Central memory CD4-positive, alpha-beta T cell (primary cell): ENCODE data around the gene CARTPT.

Experiments
- DNase-seq: peaks from one replicate; pipeline ENCODE4 v3.0.0; 2022

CARTPT gene

DNA sequence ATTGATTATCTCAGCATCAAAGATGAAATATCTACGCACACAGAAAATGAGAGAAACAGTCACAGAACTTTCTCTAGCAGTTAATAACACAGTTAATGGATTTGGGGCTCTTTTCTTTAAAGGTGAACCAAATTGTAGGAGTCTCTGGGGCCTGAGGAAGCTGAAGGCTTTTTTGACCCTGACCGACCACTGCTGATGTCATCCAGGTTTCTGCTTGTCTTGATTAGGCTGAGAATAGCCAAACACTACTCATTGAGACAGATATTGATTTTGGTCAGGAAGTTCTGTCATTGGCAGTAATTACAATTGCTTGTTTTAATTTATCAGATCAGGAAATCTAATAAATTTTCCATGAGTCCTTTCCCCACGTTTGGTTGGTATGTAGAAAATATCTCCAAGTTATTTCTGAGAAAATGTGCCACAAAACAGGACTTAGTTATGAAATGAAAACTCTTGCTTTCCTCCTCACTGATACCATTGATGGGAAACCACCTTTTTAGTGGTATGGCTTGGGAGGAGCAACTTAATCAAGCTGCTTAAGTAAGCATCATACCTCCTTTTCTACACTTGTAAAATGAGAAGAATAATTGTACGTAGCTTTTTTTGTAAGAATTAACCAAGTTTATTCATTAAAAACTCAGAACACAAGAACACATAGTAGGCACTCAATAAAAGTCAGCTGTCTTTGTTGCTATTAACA, 19.7 kb downstream of the CARTPT start:
- no peak for DNase-seq

DNA sequence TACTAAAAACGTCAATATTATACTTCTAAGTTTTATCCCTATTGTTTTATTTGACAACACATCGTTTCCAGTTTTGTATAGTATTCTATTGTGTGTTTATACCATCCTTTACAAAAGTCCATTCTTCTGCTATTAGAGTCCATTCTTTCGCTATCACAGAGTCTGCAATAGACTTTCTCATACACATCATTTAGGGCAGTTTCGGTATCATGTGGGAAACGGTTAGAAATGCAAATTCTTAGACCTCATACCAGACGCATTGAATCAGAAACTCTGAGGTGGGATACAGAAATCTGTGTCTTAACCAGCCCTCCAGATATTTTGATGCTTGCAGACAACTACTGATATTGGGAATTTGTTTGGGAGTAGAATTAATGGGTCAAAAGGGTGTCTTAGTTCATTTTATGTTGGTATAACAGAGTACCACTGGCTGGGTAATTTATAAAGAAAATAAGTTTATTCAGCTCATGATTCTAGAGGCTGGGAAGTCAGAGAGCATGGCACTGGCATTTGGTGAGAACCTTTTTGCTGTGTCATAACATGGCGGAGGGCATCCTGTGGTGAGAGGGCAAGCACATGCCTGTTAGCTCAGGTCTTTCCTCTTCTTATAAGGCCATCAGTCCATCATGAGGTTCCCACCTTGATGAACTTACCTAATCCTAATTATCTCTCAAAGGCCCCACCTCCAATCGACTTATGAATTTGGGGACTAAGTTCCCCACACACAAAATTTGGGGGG, 21.1 kb downstream of the CARTPT start:
- no peak for DNase-seq

DNA sequence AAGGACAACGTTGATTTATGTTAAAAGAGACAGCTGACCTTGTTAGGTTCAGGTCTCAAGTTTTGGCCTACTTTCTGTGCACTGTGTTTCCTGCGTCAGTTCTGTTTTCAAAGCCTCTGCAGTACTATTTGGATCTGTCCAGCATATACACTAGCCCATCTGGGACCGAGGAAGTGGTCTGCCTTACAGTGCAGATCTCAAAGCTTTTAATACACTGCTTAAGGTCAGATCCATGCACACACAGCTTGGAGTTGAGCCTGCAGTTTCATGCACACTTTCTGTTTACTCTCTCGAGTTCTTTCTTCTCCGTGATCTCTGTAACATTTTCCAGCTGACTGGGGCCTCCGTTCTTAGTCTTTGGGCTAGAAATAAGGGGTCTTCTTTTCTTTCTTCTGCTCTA, 24.1 kb downstream of the CARTPT start:
- DNase-seq, result no peak

DNA sequence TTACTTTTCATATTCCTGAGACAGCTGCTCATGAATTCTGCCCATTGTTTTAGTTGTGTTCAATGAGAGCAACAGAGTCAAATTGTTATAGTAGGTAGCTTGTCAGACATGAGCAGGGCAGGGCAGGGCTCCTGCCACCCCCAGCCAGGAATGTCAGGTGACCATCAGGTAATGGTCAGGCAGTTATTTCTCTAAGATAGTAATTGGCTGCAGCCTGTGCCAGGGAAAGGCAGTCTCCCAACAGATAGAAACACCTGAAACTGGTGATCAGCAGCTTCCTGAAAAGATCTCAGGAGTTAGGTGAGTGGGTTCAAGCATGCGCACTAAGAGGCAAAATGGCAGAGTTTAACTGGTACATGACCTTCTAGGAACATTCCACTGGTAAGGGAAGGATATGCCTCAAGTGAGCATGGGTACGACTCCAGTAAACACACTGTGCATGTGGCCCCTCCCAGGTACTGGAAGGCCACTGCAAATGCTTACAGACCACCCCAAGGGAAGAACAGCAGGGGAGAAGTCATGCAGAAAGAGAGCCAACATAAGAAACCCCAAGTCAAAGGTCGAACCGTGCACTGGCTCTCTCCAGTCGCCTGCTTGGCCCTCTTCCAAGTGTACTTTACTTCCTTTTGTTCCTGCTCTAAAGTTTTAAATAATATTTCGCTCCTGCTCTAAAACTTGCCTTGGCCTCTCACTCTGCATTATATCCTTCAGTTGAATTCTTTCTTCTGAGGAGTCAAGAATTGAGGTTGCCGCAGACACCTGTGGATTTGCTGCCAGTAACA, 25.1 kb downstream of the CARTPT start:
- DNase-seq, result no peak

DNA sequence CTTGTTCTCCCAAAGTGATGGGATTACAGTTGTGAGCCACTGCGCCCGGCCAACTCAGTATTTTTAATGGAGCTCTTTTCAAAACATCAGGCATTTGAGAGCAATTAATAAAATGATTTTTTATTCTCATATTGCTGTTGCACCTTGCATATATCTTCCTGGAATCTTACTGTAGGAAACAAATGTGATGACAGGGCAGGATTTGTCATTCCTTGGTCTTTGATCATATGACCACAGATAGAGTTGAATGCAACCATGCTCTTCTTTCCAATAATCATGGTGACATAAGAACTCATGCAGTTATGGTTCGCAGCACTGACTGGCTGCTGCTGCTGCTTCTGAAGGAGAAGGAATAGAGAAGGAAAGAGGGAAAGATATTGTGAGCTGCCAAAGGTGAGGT, 28.1 kb downstream of the CARTPT start:
- no peak for DNase-seq

DNA sequence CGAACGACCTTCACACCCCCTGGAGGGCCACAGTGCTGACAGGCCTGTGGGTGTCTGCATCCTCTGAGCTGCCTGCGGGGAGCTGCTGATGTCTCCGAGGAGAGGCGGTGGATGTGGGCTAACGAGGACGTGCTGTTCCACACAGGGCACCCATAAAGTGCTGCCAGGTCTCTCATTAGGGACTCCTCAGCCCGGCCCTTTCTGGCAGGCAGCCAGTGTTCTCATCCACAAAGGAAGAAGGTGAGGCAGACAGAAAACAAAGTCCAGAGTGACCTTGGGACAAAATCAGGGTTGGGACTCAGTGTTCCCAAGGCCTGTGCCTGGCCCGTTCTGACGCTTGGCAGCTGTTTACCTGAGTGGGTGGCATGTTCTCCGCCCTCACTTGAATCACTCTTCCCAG, 29.3 kb downstream of the CARTPT start:
- no peak for DNase-seq

DNA sequence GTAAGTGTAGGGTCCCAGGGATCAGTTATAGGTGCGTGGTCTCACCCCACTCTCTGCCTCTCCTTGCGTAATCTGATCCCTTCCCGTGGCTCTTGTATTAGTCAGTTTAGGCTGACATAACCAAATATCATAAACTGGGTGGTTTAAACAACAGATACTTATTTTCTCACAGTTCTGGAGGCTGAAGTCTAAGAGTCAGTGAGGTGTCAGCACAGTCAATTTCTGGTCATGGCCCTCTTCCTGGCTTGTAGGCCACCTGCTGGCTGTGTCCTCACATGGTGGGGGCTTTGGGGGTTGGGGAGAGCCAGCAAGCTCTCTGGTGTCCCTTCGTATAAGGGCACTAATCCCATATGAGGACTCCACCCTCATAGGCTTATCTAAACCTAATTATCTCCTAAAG, 32.3 kb downstream of the CARTPT start:
- no peak for DNase-seq

DNA sequence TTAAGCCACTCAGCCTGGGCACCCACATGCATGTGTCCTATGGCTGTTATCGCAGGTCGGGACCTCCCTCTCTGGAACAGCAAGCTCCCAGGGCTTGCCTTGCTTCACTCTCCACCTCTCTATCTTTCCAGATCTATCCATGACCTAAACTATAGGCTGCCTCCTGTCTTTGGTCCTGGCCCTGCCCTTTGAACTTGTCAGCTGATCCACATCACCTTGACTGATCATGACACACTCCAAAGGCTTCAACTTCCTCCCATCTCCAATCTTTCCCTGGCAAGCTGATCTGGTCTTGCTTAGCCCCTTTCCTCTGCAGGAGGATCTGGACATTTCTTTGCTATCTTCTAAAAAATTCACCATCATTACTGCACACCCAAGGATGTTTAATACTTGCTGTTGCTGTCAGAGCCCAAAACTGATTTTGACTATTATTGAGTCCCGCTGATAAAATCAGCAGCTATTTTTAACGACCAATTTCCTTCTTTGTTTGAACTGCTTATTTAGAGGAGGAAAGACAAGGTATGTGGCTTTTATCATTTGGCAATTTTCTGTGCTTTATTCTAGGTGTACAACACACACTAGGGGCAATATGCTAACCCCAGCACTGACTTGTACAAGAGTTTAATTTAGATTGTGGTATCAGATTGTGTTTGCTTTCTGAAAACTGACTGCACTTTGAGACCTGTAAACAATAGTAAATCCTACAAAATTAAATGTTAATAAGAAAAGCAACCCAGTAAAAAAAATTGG, 33.5 kb downstream of the CARTPT start:
- DNase-seq, result no peak

DNA sequence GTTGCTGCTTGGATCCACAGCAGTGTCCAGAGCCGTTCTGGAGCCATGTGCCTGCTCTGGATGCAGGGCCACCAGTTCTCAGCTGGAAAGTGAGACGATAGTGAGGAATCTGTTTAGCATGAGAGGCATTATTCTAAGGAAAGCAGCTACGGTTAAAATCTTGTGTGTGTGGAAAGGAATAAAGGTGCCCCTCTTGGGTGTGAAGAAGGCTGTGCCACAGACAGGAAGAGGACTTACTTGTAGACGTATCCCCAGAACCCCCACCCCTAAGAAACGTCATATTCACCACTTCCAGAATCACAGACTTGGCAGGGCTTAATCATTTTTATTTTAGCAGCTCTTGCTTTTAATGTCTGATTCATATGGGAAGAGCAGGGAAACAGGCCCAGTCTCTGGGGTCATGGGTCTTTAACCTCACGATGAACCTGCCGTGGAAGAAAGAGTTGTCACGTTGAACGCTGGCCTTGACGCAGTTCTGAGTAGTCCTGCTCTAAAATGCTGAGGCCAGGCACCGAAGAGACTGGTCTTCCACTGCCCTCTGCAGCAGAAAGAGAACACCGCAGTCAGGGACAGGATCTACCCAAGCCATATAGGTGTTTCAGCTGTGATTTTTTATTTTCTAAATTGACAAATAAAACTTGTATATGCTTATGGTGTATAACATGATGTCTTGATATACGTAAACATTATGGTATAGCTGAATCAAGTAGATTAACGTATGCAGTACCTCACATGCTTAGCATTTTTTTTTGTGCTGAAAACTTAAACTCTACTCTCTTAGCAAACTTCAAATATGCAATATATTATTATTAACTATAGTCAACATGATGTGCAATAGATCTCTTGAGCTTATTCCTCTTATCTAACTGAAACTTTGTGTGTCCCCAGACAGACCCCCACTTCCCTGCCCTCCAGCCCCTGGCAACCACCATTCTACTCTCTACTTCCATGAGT, 38.8 kb downstream of the CARTPT start:
- DNase-seq, result peak; percentile 21

DNA sequence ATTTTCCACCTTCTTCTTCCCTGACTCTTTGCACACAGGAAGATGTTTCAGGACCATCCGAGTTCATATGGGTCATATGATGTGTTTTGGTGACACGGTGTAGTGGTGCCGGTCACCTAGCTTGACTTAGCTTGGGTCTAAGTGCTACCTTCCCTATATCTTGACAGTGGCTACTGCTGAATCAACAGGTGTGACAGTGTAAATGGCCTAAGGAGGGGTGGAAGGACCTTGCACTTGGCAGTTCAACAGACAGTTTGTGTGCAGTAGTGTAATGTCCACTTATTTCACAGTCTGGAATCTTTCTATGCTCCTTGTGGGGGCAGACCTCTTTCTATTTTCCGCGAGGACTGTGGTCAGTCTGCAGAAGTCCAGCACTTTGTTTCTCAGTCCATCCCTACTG, 43.8 kb downstream of the CARTPT start:
- DNase-seq, result no peak

DNA sequence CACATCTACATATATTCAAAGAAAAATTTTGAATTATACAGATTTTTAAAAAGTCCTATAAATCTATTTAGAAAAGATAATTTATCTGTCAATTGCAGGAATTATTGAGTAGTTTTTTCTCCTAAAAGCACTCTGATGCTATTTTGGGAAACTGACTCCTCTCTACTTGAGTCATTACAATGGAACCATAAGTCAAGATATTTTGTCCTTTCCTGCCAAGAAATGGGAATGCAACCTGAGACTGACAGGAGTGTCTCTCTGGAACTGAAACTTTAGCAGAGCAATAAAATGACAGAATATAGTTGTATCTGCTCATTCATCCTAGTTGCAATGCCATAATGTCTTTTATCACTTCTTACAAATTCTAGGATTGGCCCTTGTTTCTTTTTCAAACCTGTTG, 48.6 kb downstream of the CARTPT start:
- DNase-seq, result no peak

DNA sequence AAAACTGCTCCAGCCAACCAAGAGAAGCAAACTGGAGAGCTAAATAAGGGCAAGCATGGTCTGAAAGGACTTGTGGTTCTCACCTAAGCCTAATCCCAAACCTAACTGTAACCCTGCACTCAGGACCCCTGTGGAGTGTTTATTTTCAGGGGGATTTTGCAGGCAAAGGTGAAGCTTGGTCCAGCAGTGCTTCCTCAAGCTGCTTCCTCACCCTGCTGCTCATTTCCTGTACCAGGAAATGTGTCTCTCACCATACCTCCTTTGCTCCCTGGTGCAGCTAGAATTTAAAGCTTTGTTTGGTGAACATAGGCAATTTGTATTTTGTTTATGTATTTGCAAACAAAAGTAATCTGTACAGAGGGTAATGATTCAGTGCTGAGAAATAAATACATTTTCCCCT, 50.2 kb downstream of the CARTPT start:
- DNase-seq, result no peak

DNA sequence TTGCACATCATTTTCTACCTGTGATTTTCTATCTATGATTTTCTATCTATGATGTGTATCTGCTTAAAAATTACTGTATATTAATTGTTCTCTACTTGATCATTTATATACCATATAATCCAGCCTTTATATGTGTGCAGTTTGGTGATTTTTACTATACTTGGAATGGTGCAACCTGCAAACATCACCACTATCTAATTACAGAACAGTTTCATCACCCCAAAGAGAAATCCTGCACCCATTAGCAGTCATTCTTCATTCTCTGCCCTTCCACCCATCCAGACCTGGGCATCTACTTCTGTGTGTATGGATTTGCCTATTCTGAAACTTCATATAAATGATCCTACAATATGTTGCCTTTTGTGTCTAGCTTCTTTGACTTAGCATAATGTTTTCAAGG, 51.3 kb downstream of the CARTPT start:
- DNase-seq, result no peak
